Activated CD4-positive, alpha-beta T cell treated with anti-CD3 and anti-CD28 coated beads, Interleukin-2, amount 50 U/mL, for 24 hours (primary cell): ENCODE measurements around the gene GYS1.

Source experiments
- DNase-seq, 2 donors: peaks; one replicate each; pipeline ENCODE4 v3.0.0-alpha.2; 2020; ENCODE audit warnings: low read depth in 1 of 2, low spot score in 1 of 2

Gene GYS1

DNA sequence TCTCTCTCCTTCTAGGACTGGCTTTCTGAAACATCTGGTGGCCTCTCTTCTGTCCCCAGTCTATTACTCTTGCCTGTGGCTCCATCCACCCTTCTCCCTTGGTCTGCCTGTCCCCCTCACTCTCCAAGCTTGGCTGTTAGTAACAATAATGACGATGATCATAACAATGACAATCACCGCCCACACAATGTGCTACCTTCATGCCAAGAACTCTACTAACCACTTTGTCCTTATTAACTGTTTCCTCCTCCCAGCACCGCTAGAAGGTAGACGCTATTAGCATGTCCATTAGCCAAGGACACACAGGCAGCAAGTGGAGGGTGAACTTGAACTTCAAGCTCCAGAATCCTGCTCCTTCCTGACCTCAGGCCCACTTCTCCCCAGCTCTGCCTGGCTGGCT is 2.7 kb downstream of the GYS1 start:
- no peak for DNase-seq

DNA sequence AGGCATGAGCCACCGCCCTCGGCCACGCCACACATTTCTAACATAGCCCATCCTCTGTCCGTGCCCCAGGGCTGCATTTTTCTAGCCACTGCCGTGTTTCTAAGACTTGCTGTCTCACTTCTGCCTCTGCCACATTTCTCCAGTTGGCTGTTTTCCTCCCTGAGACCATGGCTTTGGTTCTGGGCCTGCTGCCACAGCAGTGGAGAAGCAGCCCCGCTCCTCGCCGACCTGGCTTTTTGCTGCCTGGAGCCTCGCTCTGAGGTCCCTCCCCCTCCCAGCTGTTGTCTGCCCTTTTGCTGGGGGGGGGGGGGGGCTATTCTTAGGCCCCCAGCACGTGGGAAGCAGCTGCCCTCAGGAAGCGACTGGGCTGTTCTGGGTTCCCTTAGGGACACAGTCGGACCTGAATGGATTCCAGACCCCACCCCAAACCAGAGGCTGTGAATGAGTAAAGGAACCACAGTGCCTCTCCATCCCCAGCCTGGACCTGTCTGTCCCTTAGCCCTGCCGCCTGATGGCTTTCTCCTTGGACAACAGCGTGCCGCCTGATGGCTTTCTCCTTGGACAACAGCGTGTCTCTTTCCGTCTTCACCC is 3.3 kb downstream of the GYS1 start:
- DNase-seq = no peak

DNA sequence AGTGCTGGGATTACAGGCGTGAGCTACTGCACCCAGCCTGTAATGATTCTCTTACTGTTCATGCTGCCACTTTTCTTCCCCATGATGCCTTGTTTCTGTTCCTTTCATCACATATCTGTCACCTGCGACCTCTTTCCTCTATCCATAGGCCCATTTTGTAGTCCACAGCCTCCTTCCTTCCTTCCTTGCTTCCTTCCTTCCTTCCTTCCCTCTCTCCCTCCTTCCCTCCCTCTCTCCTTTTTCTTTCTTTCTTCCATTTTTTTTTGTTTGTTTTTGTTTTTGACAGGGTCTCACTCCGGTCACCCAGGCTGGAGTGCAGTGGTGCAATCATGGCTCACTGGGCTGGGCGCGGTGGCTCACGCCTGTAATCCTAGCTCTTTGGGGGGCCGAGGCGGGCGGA is 4.2 kb downstream of the GYS1 start:
- no peak for DNase-seq

DNA sequence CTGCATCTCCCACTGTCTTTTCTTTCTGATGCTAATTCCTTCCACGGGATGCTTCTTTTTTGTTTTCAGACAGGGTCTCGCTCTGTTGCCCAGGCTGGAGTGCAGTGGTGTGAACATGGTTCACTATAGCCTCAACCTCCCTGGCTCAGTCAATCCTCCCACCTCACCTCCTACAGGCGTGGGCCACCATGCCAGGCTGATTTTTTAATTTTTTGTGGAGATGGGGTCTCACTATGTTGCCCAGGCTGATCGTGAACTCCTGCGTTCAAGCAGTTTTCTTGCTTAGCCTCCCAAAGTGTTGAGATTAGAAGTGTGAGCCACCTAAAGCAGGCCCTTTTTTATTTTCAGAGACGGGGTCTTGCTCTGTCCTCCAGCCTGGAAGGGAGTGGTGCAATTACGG is 4.8 kb downstream of the GYS1 start:
- DNase-seq = no peak

DNA sequence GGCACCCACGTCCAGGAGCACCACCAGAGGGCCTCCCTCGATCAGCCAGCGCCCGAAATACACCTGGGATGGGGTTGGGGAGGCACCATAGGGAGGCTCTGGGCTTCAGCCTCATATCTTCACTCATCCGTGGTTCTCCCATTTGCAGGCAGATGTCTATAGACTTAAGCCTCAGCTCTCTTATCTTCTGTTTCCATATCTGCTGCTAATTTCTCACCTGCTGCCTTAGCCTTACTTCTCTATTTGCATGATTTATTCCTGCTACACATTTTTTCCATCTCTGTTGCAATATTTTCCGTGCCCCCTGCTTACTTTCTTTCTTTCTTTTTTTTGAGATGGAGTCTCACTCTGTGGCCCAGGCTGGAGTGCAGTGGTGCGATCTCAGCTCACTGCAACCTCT is 5.8 kb downstream of the GYS1 start:
- no peak for DNase-seq

DNA sequence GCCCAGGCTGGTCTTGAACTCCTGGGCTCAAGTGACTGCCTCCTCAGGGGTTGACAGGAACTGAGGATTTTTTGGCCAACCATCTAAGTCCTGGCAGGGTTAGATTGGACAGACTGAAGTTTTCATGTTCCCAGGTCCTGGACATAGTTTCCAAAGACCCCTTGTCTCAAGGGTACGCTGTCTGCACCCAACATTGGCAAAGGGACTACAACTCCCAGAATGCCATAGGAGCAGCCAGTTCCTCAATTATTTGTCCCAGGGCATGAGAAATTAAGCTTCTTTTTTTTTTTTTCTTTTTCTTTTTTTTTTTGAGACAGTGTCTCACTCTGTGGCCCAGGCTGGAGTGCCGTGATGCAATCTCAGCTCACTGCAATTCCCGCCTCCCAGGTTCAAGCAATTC is 6.9 kb downstream of the GYS1 start:
- DNase-seq = no peak

DNA sequence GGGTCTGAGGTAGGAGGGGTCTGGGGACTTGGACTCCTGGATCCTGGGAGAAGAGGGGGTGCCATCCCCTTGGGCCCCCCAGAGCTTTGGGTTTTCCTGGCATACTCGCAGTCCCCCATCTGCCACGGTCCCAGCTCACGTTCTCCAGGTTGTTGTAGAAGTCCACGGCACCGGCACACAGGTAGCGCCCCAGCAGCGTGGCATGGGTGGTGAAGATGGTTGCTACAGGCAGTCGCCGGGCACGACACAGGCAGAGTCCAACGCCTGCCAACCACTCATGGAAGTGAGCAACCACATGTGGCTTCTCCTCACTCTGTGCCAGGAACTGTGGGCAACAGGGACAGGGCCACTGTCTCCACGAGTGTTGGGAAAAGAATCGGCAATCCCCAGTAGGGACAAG is 7.4 kb downstream of the GYS1 start:
- DNase-seq = no peak

DNA sequence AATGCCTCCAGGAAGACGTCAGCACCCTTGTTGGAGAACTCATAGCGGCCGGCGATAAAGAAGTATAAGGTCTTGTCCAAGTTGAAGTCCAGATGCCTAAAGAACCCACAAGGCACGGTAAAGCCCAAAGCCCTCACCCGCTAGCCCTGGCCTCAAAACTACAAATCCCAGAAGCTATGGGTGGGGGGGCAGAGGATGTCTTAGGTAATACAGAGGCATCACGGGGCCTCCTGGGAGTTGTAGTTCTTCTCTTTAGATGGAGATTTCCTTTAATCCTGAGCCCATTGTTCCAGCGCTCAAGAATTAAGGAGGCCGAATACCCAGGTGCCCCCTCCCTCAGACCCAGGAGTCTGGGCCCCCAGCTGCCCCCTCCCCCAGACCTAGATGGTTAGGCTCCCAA is 10.8 kb downstream of the GYS1 start:
- no peak for DNase-seq

DNA sequence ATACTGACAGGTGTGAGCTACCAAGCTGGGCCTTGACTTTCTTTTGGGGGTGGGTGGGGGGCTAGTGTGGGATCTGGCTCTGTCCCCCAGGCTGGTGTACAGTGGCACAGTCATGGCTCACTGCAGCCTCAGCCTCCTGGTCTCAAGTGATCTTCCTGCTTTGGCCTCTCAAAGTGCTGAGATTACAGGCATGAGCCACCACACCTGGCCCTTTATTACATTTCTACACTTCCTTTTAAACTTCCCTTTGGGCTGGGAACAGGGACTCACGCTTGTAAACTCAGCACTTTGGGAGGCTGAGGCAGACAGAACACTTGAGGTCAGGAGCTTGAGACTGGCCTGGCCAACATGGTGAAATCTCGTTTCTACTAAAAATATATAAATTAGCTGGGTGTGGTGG is 16.0 kb downstream of the GYS1 start:
- DNase-seq = no peak

DNA sequence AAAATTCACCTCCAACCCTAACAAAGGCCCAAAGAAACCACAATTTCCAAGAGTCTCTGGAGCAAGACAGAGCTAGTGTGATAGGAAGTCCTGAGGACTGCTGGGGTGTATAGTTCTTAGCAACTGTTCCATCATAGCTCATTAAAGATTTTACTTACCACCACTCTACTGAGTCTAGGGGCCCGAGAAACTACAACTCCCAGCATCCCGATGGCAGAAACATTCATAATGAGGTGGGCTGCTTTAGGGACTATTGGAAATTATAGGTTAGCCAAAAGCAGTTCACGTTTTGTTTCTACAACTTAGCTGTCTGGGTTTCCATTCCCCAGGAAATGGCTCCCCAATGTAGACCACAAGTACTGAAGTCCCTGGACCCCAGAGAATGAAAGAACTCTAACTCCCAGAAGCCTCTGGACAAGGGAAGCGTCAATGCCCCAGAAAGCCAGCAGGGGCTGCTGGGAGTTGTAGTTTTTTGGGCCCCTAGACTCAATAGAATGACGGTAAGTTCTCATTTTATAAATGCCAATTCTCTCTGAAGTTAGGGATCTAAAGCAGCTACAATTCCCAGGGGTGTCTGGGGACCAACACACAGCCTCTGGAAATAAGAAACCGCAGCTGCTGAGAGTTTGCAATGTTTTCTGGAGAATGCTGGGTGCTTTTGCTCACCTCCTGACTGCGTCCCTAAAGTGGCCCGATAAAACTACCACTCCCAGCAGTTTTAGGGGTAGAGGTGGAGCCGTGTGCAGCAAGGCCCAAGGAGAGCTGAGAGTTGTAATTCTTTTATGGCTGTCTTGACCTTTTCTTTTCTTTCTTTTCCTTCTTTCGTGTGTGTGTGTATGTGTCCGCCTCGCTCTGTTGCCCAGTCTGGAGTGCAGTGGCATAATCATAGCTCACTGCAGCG is 16.9 kb downstream of the GYS1 start:
- no peak for DNase-seq

DNA sequence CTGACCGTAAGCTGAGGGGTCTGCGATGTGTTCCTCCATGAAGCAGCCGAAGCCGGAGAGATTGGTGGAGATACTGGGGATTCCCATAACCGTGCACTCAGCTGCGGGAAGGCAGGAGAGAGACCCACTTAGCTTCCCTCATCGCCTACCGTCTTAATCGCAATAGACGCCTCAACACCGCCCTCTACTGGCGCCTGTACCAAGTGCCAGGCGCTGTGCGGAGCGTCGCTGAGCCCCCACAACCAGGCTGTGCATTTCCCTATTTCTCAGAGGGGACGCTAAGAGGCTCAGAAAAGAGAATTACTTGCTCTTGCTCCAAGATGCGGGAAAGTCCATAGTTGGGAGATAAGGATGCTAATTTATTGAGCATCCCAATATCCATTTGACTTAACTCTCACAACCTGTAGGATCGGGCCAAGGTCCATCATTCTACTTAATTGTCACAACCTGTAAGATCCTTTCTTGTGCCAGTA is 22.1 kb downstream of the GYS1 start:
- DNase-seq = peak; percentile 69 to 70

DNA sequence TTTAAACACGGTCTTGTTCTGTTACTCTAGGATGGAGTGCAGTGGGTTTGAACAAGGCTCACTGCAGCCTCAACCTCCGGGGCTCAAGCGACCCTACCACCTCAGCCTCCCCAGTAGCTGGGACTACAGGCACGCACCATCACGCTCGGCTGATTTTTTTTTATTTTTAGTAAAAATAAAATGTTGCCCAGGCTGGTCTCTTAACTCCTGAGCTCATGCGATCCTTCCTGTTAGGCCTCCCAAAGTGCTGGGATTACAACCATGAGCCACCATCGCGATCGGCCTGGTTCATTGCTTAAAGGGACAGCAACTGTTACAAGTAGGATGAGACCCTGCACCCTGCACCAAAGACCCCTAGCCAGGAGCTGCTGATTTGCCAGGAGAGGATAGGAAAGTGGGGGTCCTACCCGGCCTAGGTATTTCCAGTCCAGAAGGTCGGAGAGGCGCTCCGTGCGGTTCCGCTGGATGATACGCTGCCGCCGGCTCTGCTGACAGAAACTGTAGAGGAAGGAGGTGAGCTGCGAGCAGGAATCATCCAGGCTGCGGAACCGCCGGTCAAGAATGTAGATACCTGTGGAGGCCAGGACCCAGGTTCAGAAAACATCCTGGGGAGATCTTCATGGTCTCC is 22.9 kb downstream of the GYS1 start:
- DNase-seq = no peak

DNA sequence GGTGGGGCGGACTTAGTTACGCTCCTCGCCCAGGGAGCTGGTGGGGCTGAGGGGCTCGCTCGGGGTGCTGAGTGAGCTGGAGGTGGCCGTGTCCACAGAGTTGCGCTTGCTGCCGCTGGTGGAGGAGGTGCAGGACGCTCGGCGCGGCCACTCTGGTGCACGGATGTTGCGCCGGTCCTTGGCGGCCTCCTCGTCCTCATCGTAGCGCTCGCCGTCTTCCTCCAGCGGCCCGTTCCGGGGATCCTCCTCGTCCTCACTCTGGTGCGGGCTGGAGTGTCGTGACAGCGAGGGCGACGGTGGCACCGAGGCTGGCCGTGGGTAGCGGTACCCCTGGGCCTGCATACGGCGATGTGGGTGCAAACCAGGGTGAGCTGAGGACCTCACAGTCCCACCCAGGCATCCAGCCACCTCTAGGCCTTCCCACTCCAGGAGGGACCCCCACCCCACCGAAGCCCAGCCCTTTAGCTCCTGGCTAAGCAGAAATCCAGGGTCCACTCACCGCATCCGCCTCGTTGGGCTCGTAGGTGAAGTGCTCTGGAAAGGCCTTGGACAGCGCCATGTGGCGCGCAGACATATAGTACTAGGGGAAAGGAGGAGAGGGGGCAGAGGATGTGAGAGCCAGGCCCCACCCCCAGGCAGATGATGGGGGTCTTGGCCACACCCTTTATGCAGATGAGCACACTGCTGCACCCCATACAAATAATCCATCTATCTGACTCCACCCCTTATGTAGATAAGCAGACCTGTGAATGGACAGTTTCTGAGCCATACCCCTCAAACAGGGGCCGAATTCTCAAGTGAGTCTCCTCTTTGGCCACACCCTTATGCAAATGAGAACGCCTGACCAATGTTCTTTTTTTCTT is 23.6 kb downstream of the GYS1 start:
- DNase-seq = no peak

DNA sequence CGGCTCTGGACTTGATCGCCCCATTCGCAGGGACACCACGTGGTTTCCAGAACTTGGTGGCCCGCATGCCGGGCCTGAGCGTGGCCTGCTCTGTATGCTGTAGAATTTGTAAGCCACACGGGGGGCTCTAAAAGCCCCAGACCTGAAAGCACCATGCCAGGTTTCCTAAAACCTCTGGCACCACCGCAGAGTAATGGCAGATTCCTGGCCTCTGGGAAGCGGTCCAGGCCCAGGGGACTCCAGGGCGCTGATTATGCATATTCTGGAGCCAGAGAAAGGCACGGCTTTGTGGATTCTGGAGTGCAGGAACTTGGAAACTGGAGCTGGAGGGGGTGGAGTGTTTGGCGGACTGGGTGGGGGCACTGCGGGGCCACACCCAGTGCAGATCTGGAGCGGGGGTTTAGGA is 24.3 kb downstream of the GYS1 start:
- no peak for DNase-seq

DNA sequence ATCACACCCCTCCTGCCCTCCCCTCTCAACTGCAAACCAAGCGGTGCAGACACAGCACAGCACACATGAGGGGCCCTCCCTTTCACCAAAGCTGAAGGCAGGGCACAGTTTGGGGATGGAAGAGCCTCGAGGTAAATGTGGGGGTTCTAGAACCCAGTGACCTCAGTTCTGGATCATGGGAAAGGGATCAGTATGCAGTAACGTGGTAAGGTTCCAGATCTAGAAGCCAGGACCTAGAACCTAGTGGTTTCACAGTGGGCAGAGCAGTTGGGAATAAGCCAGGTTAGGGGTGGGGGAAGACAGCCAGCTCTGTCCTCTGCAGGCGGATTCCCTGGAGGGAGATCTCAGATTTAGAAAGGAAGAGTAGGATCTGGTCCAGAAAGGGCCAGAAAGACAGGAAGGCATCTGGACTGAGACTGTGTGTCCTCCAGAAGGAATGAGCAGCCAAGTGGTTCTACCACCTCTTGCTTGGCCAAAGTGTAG is 24.9 kb downstream of the GYS1 start:
- DNase-seq = no peak

DNA sequence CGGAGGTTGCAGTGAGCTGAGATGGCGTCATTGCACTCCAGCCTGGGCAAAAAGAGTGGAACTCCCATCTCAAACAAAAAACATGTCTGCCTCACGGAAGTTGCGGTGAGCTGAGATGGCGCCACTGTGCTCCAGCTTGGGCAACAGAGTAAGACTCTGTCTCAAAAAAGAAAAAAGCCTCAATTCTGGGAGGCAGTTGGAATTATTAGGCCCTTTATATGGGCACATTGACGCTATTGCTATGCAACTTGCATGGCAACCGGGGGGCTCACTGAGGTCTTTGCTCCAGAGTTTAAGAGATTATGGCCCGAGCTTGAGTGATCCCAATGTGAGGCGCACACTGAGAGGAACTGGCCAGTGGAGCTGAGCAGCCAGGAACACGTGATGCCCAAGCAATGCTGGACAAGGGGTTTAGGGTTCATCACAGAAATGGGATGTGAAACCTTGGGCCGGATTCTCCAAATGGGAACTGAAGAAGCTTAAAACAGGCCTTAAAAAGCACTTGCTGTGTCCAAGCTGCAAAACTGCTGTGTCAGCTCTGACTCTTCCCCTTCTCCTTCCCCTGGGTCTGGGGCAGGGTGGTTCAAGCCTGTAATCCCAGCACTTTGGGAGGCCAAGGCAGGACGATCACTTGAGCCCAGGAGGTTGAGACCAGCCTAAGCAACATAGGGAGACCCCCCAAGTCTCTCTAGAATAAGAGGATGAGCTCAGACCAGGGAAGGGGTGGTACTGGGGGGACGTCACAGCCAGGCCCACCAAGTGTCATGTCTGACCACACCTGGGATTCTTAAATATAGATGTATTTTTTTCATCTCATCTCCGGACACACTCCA is 25.5 kb downstream of the GYS1 start:
- no peak for DNase-seq

DNA sequence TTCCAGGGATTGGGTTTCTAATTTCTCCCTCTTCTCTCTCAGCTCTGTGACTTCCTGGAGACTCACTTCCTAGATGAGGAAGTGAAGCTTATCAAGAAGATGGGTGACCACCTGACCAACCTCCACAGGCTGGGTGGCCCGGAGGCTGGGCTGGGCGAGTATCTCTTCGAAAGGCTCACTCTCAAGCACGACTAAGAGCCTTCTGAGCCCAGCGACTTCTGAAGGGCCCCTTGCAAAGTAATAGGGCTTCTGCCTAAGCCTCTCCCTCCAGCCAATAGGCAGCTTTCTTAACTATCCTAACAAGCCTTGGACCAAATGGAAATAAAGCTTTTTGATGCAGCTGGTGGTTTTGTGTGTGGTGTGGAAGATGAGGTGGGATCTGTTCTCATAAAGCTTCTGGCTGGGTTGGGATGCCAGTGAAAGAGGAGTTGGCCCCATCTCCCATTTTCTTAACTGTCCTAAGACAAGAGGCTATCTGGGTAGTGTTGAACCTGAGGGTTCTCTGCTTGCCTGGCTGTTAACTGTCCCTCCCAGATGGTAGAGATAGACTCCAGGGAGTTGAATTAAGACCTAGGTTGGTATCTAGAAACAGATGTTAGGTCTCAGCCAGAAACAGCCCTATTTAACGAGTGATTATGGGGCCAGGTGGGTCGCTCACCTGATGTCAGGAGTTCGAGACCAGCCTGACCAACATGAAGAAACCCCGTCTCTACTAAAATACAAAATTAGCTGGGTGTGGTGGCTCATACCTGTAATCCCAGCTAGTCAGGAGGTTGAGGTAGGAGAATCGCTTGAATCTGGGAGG is 26.4 kb downstream of the GYS1 start:
- no peak for DNase-seq

DNA sequence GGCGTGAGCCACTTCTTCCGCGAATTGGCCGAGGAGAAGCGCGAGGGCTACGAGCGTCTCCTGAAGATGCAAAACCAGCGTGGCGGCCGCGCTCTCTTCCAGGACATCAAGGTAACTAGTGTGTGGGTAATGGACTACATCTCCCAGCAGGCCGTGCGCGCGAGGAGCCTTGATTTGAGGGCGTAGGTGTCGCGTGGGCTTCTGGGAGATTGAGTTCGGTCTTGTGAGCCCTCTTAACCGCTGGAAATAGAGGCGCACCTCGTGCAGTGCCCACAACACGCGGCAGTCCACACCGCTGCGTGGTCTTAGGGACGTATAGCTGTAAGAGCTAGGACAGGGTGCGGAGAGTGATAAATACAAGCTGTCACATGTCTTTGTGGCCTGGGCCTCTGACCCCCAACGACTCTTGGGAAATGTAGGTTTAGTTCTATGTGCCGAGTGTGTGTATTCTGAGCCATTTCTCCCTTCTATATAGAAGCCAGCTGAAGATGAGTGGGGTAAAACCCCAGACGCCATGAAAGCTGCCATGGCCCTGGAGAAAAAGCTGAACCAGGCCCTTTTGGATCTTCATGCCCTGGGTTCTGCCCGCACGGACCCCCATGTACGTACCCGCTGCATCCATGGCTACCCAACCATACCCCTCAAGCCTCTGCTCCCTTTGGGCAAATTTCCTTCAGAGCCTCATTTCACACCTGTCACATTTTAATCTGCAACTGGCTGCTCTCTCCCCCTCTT is 27.1 kb downstream of the GYS1 start:
- DNase-seq = peak; percentile 84 to 86
